NB4 (cell line): ENCODE data around the gene ABTB2.

Experiments
- CTCF ChIP-seq: IDR thresholded peaks from one replicate; pipeline ENCODE4 v1.5.1; 2012; ENCODE audit warnings: low read depth, low read length
- POLR2A ChIP-seq: IDR thresholded peaks from 2 replicates; pipeline ENCODE4 v1.6.1; 2011; ENCODE audit warnings: mild to moderate bottlenecking; ENCODE audit not compliant: insufficient read length; ENCODE audit errors: extremely low read depth

DNA sequence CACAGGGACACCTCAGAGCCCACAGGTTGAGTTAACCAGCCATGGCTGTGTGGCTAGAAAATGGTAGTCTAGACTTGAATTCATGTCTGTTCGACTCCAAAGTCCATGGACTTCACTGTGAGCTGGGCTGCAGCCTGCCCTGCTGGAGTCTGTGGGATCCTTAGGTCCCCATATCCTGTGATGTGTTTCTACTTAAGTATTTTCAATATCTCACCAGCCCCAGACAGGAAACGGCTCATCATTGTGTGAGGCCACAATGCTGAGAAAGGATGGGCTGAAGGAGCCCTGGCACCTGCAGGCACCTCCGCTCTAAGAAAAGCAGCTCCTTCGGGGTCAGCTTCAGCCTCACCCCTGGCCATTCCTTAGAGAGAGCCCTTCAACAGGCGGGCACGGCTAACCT is 159.3 kb downstream of the ABTB2 start:
- TF ChIP-seq CTCF: no peak
- no peak for TF ChIP-seq POLR2A
